ENCODE measurements around the gene CD28.

The CD28 gene

DNA sequence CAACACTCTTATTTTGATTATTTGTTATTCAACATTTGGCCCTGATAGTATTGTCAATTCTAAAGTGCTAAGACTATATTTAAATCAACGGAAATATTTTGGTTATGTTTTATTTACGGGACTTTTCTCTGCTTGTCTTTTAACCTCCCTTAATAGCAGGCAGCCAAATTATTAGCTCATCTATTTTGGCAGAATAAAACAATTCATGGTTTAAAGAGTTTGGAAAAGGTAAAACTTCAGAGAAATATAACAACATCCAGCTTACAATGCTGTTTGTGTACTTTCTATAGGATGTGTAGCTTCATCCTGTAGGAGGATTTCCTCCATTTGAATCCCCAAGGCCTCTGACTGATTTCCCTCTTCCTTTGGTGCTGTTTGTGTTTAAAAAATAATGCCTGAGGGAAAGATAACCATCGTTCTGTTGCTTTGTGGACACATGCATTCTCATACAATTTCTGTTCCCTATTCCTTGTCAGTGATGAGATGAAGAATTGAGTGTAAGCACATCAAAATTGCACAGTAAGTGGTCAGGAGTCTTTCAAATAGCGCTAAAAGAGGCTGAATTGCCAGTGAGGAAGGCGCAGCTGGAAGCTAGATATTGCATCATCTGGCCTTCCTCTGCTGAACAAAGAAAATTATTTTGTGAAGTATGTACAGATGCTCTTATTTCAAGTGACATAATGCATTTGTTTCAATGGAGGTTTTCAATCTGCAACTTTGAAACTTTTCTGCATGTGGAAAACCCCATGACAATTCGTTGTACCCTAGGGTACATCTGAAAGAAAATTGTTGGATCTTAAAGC is 80.3 kb downstream of the CD28 start:
- no peak for DNase-seq

DNA sequence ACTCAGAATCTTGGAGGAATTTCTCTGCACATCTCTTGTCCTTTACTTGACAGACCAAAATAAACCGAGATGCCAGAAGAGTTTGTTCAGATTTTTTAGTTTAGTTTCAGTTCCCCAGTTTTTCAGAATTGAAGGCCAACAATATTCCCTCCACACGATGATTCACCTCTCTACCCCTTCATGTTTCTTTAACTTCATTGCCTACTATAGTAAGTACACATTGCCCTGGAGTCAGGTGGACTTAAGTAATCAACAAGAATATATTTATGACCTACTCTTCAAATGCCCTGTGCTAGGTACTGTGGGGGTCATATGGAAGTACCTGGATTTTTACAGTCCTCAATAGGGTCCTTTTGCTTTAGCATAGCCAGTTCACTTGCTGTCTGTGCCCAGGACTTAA is 81.5 kb downstream of the CD28 start:
- DNase-seq = no peak

Data from NCI-H1048 (cell line).